T-helper 9 cell (primary cell): ENCODE measurements around the gene NUP37.

Source experiments
- DNase-seq: peaks from one replicate; pipeline ENCODE4 v3.0.0-alpha.2; 2020

Gene NUP37

DNA sequence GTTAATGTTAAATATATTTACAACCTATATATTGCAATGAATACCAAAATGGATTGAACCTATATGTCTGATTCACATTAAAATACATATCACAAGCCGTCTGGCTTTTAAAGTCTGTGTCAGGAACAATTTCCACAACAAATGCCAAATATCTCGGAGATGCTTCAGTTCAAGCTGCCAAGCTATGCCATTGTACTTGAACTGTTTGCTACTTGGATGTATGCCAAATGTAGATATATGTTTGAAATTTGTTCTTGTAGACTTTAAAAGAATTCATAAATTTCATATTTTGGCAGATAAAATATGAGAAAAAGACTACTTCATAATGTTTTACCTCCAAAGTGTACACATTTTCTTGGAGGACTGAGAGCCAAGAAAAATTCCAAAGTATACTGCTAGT, 95.1 kb downstream of the NUP37 start:
- no peak for DNase-seq

DNA sequence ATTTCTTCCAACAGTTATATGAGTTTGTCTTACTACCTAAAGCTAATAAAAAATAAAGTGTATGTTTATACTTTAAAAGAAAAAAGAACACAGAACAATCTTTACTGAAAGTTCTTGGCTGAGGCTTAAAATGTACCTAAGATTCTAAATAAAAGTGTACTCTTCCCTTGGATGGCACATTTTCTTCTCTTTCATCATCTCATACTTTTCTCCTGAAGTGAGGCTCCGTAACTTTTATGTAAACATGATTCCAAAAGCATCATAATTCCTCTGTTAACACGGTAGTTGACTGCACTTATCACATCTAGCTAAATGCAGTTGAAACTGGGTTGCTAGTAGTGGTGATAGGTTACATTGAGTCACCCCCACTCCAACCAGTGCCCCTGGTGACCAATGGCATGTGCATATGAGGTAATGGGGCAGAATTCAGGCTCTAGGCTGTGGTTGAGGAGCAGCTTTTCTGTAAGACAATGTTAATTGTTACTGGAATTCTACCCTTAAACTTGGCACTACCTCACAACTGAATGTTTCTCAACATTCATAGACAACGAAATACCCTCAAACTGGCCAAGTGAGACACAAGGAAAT, 96.5 kb downstream of the NUP37 start:
- no peak for DNase-seq
